ENCODE results near the gene SPR. TPM values are rescaled to one million over a fixed set of nuclear protein-coding genes. Genes with fewer than 3 reads are reported as not detected.
A peak's percentile ranks its signal among the peaks of the same experiment; 100 is the strongest.

Gene SPR
- total RNA-seq, 1 donor from 2014 or later, result 46.2 TPM

DNA sequence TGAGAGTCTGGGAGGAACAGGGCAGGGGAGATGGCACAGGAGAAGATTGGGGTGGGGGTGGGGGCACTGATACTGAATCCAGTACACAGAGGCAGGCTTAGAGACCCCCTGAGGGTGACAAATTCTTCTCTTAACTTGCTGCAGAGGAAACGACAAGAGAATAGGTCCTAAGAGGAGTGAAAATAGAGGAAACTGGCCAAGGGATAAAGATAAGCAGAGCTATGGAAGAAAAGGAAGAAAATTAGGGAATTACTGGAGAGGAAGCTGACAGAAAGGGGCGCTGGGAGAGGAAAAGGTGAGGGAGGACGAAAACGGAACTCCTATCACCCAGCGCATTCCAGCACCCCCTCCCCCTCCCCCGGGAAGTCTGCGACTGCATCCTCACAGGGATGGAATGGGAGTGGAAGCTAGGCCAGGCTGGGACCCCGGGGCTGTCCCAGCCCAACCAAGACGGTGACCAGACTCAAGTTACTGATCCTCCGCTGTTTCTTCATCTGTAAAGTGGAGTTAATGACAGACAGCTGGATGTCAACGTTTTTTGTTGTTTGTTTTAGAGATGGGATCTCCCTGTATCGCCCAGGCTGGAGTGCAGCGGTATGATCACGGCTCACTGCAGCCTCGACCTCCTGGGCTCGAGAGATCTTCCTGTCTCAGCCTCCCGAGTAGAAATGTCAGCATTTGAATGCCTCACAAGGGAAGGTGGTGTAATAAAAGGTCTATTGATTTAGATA, 27.5 kb downstream of the SPR start:
- DNase-seq (no peak), ATAC-seq (no peak)
- Histone ChIP-seq H3K9me3 (no peaks in the 10 kb centered on the region), H3K4me3 (no peak overlapping the region), H3K4me1 (peaks cover 37% of the 10 kb centered on the region), H3K36me3 (no peaks in the 10 kb centered on the region), H3K27ac (no peak overlapping the region), H3K27me3 (ENCODE audit: low read depth) (peaks cover 96% of the 10 kb centered on the region)
- intact Hi-C loops (cut with DNase I), result no loop called here
- TF ChIP-seq, protein P1, sequence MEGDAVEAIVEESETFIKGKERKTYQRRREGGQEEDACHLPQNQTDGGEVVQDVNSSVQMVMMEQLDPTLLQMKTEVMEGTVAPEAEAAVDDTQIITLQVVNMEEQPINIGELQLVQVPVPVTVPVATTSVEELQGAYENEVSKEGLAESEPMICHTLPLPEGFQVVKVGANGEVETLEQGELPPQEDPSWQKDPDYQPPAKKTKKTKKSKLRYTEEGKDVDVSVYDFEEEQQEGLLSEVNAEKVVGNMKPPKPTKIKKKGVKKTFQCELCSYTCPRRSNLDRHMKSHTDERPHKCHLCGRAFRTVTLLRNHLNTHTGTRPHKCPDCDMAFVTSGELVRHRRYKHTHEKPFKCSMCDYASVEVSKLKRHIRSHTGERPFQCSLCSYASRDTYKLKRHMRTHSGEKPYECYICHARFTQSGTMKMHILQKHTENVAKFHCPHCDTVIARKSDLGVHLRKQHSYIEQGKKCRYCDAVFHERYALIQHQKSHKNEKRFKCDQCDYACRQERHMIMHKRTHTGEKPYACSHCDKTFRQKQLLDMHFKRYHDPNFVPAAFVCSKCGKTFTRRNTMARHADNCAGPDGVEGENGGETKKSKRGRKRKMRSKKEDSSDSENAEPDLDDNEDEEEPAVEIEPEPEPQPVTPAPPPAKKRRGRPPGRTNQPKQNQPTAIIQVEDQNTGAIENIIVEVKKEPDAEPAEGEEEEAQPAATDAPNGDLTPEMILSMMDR (IDR thresholded peaks at IDR 0.05), result no peak

DNA sequence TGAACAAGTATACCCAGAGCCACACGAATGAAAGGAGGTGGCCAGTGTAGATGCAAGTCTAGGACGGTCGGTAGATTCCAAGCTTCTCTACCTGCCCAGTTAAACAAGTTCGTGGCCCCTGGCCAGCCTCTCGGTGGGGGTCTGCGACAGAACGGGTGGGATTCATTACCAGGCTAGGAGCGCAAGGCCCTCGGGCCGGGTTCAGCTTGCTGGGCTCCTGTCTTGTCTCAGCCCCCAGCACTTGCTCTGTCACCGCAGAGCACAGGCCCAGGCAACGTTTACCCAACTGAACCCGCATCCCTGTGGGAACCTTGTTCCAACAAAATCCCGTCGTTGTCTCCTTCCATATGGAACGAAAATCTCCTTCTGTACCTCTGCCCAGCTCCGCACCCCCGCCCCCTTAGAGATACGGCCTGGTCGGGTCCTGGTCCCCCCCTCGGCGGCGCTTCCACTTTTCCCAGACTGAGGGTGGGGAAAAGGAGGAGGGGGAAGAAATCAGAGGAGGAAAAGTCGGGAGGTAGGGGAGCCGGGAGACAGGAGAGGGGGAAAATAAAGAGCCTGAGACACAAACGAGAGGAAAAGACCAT, 28.2 kb downstream of the SPR start:
- Histone ChIP-seq H3K4me1 (peaks cover 44% of the 10 kb centered on the region), H3K36me3 (no peaks in the 10 kb centered on the region), H3K27me3 (ENCODE audit: low read depth) (peaks cover 96% of the 10 kb centered on the region), H3K4me3 (peak overlapping the region; percentile 51), H3K9me3 (no peaks in the 10 kb centered on the region), H3K27ac (no peak overlapping the region)
- intact Hi-C loops (cut with DNase I), result no loop called here
- ATAC-seq (no peak), DNase-seq (no peak)
- TF ChIP-seq, protein P1 (IDR thresholded peaks at IDR 0.05), result no peak

DNA sequence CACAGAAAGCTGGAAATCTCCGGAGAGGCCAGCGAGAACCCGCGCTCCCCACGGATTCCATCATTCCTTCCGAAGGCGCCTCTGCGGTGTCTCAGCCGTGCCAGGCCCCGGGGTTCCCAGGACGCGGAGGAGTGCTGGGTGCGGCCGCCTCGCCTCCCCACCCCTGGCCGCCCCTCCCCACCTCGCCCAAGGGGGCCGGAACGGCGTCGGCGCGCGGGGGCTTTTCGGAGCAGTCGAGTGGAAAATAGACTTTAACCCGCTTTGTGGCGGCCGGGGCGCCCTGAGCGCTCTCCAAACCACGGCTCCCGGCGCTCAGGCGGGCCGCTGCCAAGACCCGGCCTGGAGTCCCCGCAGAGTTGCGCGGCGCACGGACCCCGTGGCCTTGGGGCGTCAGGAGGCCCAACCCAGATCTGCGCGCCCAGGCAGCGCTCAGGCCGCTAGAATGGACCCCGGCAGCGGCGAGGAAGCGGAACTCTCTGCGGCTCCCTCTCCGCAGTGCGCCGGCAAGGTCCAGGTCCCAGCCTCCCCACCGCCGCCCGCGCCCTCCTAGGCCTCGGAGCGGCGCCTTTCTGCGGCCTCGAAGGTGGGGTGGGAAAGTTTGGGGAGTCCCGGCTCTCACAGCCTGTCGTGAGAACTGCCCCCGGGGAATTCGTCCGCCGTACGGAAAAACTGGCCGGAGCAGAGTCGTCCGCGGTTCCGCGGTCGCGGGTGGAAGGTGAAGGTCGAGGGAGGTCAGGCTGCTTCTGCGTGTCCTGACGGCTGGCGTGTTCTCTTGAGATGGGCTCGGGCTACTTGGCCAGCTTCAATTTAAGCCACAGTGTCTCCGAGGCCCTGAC, 28.9 kb downstream of the SPR start:
- no peaks in the 10 kb centered on the region for H3K9me3 ChIP-seq
- TF ChIP-seq, protein P1 (IDR thresholded peaks at IDR 0.05), result no peak
- DNase-seq, result no peak
- intact Hi-C loops (cut with DNase I), result no loop called here
- H3K36me3 ChIP-seq, result no peaks in the 10 kb centered on the region
- H3K4me1 ChIP-seq, result peaks cover 51% of the 10 kb centered on the region
- H3K4me3 ChIP-seq, result peak overlapping the region; percentile 51
- peak; percentile 81 to 86 for ATAC-seq
- peaks cover 96% of the 10 kb centered on the region for H3K27me3 ChIP-seq (ENCODE audit: low read depth)
- no peak overlapping the region for H3K27ac ChIP-seq

DNA sequence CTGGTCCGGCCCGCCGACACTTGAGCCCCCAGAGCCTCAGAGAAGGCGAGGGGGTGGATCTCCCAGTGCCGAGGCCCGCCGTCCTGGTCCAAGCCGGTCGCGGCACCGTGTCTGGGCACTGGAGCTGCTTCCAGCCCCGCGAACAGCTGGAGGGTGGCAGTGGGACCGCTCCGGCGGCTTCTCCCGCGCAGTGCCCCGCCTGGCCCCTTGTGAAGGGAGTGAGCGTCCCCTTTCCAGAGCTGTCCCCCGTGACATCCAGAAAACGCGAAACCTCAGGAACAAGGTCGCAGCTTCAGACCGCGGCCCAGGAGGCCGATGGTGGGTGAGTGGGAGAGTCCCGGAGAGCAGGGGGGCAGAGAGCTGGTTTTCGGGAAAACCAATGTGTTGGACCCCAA, 29.5 kb downstream of the SPR start:
- DNase-seq, result no peak
- Histone ChIP-seq H3K4me3 (peak overlapping the region; percentile 51), H3K27me3 (ENCODE audit: low read depth) (peaks cover 96% of the 10 kb centered on the region)

More for the DNA sequence above, 29.5 kb downstream of the SPR start:
- H3K36me3 ChIP-seq, result no peaks in the 10 kb centered on the region
- ATAC-seq, result peak; percentile 27 to 30
- TF ChIP-seq, protein P1 (IDR thresholded peaks at IDR 0.05), result no peak
- no peak overlapping the region for H3K27ac ChIP-seq
- H3K9me3 ChIP-seq, result no peaks in the 10 kb centered on the region
- H3K4me1 ChIP-seq, result peaks cover 51% of the 10 kb centered on the region
- intact Hi-C loops (cut with DNase I), result no loop called here

All from lower lobe of right lung (tissue), 2 donors.